Fibroblast of skin of left quadriceps (primary cell): ENCODE data around the gene IPO9.
A peak's percentile ranks its signal among the peaks of the same experiment; 100 is the strongest.
"Not testable (repeated sequence)": the region's sequence is repeated elsewhere in the genome, so short reads cannot be mapped to it uniquely, and the experiment has no call there.

Experiments used
- DNase-seq, 2 experiments: peaks; one replicate each; pipeline ENCODE4 v3.0.0-alpha.2; 2013; ENCODE audit warnings: low read depth in 2 of 2

IPO9 gene

GRCh38 chr1:201848230-201848629 lies 19.3 kb downstream of the IPO9 start:
- DNase-seq = no peak

GRCh38 chr1:201849372-201850052 lies 20.6 kb downstream of the IPO9 start:
- no peak for DNase-seq

- peak; percentile 79 to 83 for DNase-seq
These were observed 21.1 kb downstream of the IPO9 start for GRCh38 chr1:201850053-201850397.

DNA sequence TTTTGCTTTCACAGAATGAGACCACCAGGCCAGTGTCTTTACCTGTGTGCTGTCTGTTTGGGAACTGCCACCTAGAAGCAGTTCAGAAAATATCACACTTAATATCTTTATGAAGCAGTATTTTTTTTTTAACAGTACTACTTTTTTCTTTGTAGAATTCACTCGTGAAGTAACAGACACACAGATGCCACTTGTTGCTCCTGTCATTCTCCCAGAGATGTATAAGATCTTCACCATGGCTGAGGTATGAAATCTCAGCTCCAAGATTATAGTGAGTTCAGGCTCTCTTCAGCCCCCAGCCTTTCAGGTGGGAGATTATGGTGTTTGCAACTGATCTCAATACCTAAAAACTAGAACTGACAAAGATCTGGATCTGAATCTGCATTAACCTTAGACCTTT lies 23.0 kb downstream of the IPO9 start:
- DNase-seq = no peak

- not testable (repeated sequence) for DNase-seq
These were observed 27.8 kb downstream of the IPO9 start for GRCh38 chr1:201856722-201857121.

GRCh38 chr1:201859424-201859823 lies 30.5 kb downstream of the IPO9 start:
- DNase-seq = no peak

DNA sequence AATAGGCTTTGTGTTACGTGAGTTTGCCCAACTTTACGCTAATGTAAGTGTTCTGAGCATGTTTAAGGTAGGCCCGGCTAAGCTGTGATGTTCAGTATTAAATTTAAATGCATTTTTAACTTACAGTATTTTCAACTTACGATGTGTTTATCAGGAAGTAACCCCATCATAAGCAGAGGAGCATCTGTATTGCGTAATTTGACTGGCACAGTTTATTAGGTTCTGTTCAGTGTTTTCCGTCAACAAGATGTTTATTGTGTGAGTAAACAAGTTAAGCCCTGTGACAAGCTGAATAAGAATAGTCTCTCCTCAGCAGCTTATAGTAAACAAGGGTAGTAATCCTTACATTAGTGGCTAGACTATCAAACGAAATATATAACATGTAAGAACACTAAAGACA lies 32.5 kb downstream of the IPO9 start:
- DNase-seq = no peak

DNA sequence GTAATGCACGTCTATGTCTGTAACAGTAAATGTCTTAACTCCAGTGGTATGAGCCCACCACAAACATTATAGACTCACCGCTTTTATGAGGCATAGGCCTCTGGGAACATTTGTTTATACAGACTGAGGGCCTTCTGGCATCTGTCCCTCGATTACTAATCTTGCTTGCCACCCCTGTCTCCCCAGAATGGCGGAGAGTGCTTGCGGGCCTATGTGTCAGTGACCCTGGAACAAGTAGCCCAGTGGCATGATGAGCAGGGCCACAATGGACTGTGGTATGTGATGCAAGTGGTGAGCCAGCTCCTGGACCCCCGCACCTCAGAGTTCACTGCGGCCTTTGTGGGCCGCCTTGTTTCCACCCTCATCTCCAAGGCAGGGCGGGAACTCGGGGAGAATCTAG lies 41.4 kb downstream of the IPO9 start:
- no peak for DNase-seq

- no peak for DNase-seq
These were observed 45.7 kb downstream of the IPO9 start for GRCh38 chr1:201874672-201875071.

GRCh38 chr1:201876148-201876818 lies 47.3 kb downstream of the IPO9 start:
- no peak for DNase-seq

GRCh38 chr1:201877877-201878401 lies 49.0 kb downstream of the IPO9 start:
- DNase-seq = no peak

GRCh38 chr1:201880928-201881571 lies 52.1 kb downstream of the IPO9 start:
- no peak for DNase-seq

DNA sequence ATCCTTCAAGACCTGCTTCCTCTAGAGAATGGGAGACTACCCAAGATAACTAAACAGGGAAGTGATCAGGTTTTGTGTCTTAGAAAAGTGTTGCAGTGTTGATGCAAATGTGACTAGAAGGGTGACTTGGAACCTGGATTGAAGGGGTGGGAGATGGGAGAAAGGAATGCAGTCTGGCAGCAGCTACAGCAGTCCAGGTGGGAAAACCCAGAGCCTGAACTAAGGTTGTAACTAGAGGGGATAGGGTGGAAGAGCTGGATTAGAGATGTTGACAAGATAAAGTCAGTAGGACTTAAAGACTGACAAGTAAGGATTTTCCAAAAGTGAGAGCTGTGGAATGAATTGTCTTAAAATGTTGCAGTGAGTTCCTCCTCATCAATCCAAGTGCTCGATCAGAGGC lies 52.7 kb downstream of the IPO9 start:
- DNase-seq = no peak

DNA sequence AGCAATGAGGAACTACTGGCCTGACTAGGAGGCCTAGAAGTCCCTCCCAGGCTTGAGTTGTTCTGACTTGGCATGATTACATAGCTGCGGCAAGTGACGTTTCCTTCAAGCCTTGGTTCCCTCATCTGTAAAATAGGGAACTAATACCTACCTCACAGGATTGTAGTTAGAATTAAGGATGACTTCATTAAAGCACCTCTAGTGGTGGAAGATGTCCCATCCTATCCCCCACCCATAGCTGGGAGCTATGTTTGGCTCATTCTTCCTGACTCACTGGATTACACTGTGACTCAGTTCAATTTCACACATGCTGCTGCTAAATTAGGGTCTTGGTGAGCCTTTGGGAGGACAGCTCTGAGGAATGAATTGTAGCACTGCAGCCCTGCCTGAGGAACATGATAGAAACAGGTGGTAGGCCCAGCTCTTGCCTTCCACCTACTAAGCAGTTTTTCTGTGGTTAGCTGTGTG lies 53.7 kb downstream of the IPO9 start:
- peak; percentile 69 to 70 for DNase-seq

- DNase-seq = no peak
These were observed 54.3 kb downstream of the IPO9 start for GRCh38 chr1:201883266-201883665.

GRCh38 chr1:201883786-201884185 lies 54.8 kb downstream of the IPO9 start:
- no peak for DNase-seq

GRCh38 chr1:201884425-201884824 lies 55.5 kb downstream of the IPO9 start:
- DNase-seq = no peak

DNA sequence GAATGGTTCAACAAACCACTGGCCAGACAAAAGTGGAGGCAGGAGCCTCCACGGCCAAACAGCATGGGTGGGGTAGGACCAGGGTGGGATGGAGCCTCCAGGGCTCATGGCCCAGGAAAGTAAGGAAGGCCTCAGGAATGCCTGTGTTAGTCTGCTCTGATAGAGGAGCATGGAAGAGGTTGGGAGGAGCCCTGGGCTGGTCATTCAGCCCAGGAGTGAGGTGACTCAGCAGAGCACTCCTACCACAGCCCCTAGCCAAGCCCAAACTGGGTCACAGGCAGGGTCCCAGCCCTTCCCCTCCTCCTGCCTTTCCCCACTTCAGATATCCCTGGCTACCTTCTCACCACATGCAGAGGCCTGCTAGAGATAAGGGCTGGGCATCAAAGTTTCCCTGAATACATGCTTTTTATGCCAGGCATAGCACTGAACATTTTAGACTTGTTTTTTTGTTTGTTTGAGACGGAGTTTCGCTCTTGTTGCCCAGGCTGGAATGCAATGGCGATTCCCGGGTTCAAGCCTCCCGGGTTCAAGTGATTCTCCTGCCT lies 56.6 kb downstream of the IPO9 start:
- DNase-seq = no peak

DNA sequence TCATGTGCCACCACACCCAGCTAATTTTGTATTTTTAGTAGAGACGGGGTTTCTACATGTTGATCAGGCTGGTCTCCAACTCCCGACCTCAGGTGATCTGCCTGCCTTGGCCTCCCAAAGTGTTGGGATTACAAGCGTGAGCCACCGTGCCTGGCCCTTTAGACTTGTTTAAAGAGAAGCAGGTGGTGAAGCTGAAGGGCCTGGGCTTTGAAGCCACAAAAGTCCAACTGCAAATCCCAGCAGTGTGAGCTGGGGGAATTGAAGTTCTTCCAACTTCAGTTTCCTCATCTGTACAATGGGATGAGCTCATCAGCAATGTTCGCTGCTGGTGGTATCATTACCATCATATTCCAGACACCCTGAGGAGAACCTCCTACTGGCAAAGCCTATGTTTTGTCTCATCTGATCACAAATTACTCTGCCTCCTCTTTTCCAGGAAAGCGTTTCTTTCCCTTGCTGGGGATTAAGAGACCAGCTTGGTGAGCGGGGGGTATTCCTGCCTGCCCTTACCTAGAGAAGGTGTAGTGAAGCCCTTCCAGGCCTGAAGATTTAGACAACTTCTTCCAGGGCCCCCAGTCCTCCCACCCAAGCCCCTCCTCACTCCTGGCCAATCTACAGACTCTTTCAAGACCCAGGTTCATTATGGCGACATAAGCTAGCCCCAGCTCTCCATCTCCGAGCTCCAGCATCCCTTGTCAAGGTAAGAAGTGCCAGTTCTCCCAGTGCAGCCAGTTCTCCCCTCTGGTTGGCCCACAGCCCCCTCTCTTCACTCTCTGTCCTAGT lies 57.3 kb downstream of the IPO9 start:
- no peak for DNase-seq

DNA sequence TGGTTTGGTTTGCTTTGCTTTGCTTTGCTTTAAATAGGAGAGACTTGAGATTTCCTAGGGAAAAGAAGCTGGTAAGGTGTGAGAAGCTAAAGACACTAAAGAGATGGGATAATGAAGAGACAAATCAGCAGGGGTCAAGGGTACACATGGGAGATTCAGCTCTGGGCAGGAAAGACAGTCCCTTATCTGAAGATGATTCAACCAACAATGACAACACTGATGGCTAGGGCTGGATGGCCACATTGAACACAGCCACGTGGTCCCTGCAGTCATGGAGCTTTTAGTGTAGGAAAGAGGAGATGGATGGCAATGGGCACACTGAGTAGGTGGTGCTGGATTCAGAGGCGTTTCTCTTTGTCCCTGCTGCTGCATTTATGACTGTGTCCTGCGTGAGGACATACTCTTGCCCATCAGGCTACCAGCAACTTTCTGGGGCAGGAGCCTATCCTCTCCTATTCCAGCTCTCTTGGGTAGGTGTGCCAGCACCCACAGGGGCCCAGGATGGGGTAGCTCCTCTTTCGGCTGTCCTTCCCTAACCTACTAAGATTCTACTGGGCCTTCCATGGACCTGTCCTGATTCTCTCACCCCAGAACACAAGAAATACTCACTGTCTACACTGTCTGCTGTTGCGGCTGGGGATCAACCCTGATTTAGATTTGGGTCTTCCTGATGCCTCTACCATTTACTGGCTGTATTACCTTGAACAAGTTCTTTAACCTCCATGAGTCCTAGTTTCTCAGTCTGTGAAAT lies 58.3 kb downstream of the IPO9 start:
- no peak for DNase-seq
